ENCODE results near the gene KCNK1.

KCNK1 gene

GRCh38 chr1:233620065-233620464, 6.2 kb downstream of the KCNK1 start:
- no peak overlapping the region for H3K9ac ChIP-seq (ENCODE audit: low read length)
- H3K27me3 ChIP-seq (ENCODE audit: control insufficient read depth, insufficient read depth, low read length) = peaks cover 11% of the 10 kb centered on the region
- H3K4me3 ChIP-seq (ENCODE audit: low read depth, low read length) = no peak overlapping the region
- H3K27ac ChIP-seq (ENCODE audit: low read depth, low read length) = no peak overlapping the region
- no peaks in the 10 kb centered on the region for H3K9me3 ChIP-seq (ENCODE audit: control insufficient read depth, insufficient read depth, low read depth, low read length)
- H3K4me1 ChIP-seq (ENCODE audit: control insufficient read depth, insufficient read depth, low read length) = peaks cover 16% of the 10 kb centered on the region; the same call in 1 of the 2 replicates
- peaks cover 28% of the 10 kb centered on the region for H3K36me3 ChIP-seq (ENCODE audit: control insufficient read depth, insufficient read depth, low read length)

- Histone ChIP-seq H3K9ac (ENCODE audit: low read length) (no peak overlapping the region), H3K9me3 (ENCODE audit: control insufficient read depth, insufficient read depth, low read depth, low read length) (no peaks in the 10 kb centered on the region), H3K27me3 (ENCODE audit: control insufficient read depth, insufficient read depth, low read length) (no peaks in the 10 kb centered on the region), H3K4me1 (ENCODE audit: control insufficient read depth, insufficient read depth, low read length) (peaks cover 5% of the 10 kb centered on the region; the same call in 1 of the 2 replicates), H3K4me3 (ENCODE audit: low read depth, low read length) (no peak overlapping the region), H3K27ac (ENCODE audit: low read depth, low read length) (no peak overlapping the region), H3K36me3 (ENCODE audit: control insufficient read depth, insufficient read depth, low read length) (peaks cover 32% of the 10 kb centered on the region)
Measured at GRCh38 chr1:233621923-233622322, 8.0 kb downstream of the KCNK1 start.

- Histone ChIP-seq H3K27ac (ENCODE audit: low read depth, low read length) (no peak overlapping the region), H3K4me1 (ENCODE audit: control insufficient read depth, insufficient read depth, low read length) (no peaks in the 10 kb centered on the region; the same call in 1 of the 2 replicates), H3K9ac (ENCODE audit: low read length) (no peak overlapping the region), H3K9me3 (ENCODE audit: control insufficient read depth, insufficient read depth, low read depth, low read length) (no peaks in the 10 kb centered on the region), H3K4me3 (ENCODE audit: low read depth, low read length) (no peak overlapping the region), H3K36me3 (ENCODE audit: control insufficient read depth, insufficient read depth, low read length) (peaks cover 21% of the 10 kb centered on the region), H3K27me3 (ENCODE audit: control insufficient read depth, insufficient read depth, low read length) (no peaks in the 10 kb centered on the region)
Measured at GRCh38 chr1:233624289-233624688, 10.4 kb downstream of the KCNK1 start.

DNA sequence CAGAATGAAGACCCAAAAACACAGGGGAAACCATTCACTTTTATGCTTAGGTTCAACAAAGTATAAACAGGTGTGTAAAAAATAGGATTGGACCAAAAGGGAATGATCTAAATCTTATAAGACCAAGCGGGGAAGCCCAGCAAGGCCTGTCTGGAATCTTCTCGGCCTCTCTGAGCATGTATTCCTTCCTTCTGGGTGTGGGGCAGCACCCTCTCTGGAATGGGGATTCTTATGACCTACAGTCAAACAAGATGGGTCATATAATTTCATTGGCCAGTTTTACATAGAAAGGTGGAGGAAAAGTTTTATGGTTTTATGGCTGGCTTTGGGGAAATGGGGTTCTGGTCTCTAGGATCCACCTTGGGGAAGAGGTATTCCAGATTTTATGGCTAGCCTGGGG, 11.2 kb downstream of the KCNK1 start:
- Histone ChIP-seq H3K27ac (ENCODE audit: low read depth, low read length) (no peak overlapping the region), H3K27me3 (ENCODE audit: control insufficient read depth, insufficient read depth, low read length) (no peaks in the 10 kb centered on the region), H3K4me1 (ENCODE audit: control insufficient read depth, insufficient read depth, low read length) (no peaks in the 10 kb centered on the region; the same call in 1 of the 2 replicates), H3K9ac (ENCODE audit: low read length) (no peak overlapping the region), H3K9me3 (ENCODE audit: control insufficient read depth, insufficient read depth, low read depth, low read length) (no peaks in the 10 kb centered on the region), H3K36me3 (ENCODE audit: control insufficient read depth, insufficient read depth, low read length) (peaks cover 18% of the 10 kb centered on the region), H3K4me3 (ENCODE audit: low read depth, low read length) (no peak overlapping the region)

- Histone ChIP-seq H3K36me3 (ENCODE audit: control insufficient read depth, insufficient read depth, low read length) (peaks cover 16% of the 10 kb centered on the region), H3K9ac (ENCODE audit: low read length) (no peak overlapping the region), H3K4me1 (ENCODE audit: control insufficient read depth, insufficient read depth, low read length) (no peaks in the 10 kb centered on the region; the same call in 1 of the 2 replicates), H3K27me3 (ENCODE audit: control insufficient read depth, insufficient read depth, low read length) (no peaks in the 10 kb centered on the region), H3K9me3 (ENCODE audit: control insufficient read depth, insufficient read depth, low read depth, low read length) (no peaks in the 10 kb centered on the region), H3K4me3 (ENCODE audit: low read depth, low read length) (no peak overlapping the region), H3K27ac (ENCODE audit: low read depth, low read length) (no peak overlapping the region)
Measured at GRCh38 chr1:233625510-233625981, 11.6 kb downstream of the KCNK1 start.

GRCh38 chr1:233627376-233627775, 13.5 kb downstream of the KCNK1 start:
- H3K27ac ChIP-seq (ENCODE audit: low read depth, low read length) = no peak overlapping the region
- H3K9ac ChIP-seq (ENCODE audit: low read length) = no peak overlapping the region
- H3K4me1 ChIP-seq (ENCODE audit: control insufficient read depth, insufficient read depth, low read length) = no peaks in the 10 kb centered on the region; the same call in 1 of the 2 replicates
- peaks cover 23% of the 10 kb centered on the region for H3K36me3 ChIP-seq (ENCODE audit: control insufficient read depth, insufficient read depth, low read length)
- no peaks in the 10 kb centered on the region for H3K9me3 ChIP-seq (ENCODE audit: control insufficient read depth, insufficient read depth, low read depth, low read length)
- no peak overlapping the region for H3K4me3 ChIP-seq (ENCODE audit: low read depth, low read length)
- H3K27me3 ChIP-seq (ENCODE audit: control insufficient read depth, insufficient read depth, low read length) = no peaks in the 10 kb centered on the region

DNA sequence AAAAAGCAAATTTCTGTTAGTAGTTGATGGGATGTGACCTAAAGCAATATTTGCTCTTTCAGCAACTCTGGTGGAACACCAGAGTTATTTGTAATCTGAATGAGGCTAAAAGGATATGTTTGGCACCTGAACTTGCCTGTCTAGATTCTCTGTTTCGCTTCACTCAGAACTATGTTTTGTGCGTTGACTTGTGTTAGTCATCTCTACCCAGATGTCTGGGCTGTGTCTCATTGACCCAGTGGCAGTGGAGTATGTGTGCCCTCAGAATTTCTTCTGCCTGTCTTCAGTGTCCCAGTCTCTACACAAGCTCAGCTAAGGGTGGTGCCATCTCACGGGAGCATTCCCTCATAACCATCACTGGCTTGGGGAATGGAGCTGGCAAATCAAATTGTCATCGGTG, 13.9 kb downstream of the KCNK1 start:
- Histone ChIP-seq H3K27me3 (ENCODE audit: control insufficient read depth, insufficient read depth, low read length) (no peaks in the 10 kb centered on the region), H3K4me1 (ENCODE audit: control insufficient read depth, insufficient read depth, low read length) (no peaks in the 10 kb centered on the region; the same call in 1 of the 2 replicates), H3K27ac (ENCODE audit: low read depth, low read length) (no peak overlapping the region), H3K36me3 (ENCODE audit: control insufficient read depth, insufficient read depth, low read length) (peaks cover 26% of the 10 kb centered on the region), H3K9ac (ENCODE audit: low read length) (no peak overlapping the region), H3K4me3 (ENCODE audit: low read depth, low read length) (no peak overlapping the region), H3K9me3 (ENCODE audit: control insufficient read depth, insufficient read depth, low read depth, low read length) (no peaks in the 10 kb centered on the region)

DNA sequence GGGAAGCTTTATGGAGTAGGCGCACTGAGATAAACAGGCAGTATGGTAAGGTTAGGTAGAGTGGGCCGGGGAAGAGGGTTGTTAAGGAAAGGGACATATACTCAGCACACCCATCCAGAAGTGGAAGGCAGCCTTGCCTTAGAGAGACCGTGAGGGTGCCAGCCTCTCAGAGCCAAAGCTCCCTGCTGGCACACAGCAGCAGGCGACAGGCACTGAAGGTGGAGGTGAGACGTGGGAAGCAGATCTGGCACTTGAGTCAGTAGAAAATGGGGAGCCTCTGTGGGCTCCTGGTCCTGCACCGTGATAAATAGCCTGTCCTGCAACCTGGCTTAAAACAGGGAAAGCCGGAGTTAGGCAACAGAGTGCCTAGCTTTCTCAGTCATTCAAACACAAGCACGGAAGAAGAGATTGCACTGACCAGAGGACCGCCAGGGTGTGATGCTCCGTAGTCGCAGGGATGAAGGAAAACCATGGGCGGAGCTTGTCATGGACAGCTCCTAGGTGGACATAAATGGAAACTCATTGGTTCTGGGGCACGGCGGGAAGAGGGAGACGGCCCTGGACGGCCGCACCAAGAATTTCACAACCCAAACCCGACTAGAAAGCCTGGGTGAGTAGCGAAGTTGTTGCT, 15.5 kb downstream of the KCNK1 start:
- Histone ChIP-seq H3K9ac (ENCODE audit: low read length) (no peak overlapping the region), H3K4me1 (ENCODE audit: control insufficient read depth, insufficient read depth, low read length) (no peaks in the 10 kb centered on the region; the same call in 1 of the 2 replicates), H3K27ac (ENCODE audit: low read depth, low read length) (no peak overlapping the region), H3K36me3 (ENCODE audit: control insufficient read depth, insufficient read depth, low read length) (peaks cover 29% of the 10 kb centered on the region), H3K27me3 (ENCODE audit: control insufficient read depth, insufficient read depth, low read length) (no peaks in the 10 kb centered on the region), H3K4me3 (ENCODE audit: low read depth, low read length) (no peak overlapping the region), H3K9me3 (ENCODE audit: control insufficient read depth, insufficient read depth, low read depth, low read length) (no peaks in the 10 kb centered on the region)

- no peak overlapping the region for H3K4me3 ChIP-seq (ENCODE audit: low read depth, low read length)
- no peaks in the 10 kb centered on the region for H3K27me3 ChIP-seq (ENCODE audit: control insufficient read depth, insufficient read depth, low read length)
- H3K9ac ChIP-seq (ENCODE audit: low read length) = no peak overlapping the region
- H3K4me1 ChIP-seq (ENCODE audit: control insufficient read depth, insufficient read depth, low read length) = peaks cover 11% of the 10 kb centered on the region
- H3K9me3 ChIP-seq (ENCODE audit: control insufficient read depth, insufficient read depth, low read depth, low read length) = no peaks in the 10 kb centered on the region
- no peak overlapping the region for H3K27ac ChIP-seq (ENCODE audit: low read depth, low read length)
- peaks cover 31% of the 10 kb centered on the region; the same call in 1 of the 2 replicates for H3K36me3 ChIP-seq (ENCODE audit: control insufficient read depth, insufficient read depth, low read length)
Measured at GRCh38 chr1:233631810-233632405, 18.0 kb downstream of the KCNK1 start.

DNA sequence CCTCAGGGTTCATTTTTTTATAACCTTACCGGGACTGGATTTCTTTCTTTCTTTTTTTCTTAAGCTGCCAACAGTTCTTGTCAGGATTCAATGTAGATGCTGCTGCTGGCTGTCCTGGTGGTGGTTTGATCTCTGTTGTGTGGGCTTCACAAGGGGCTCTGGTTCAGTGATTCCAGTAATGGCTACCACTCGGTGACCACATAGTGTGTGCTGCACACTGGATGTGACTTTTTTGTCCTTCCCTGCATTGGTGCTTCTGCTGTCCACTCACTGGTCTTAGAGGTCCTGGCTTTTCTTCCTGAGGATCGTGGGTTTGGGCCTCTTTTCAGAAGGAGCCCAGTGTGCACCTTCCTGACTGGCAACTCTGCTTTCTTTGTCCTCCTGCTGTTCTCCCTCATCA, 18.5 kb downstream of the KCNK1 start:
- Histone ChIP-seq H3K9ac (ENCODE audit: low read length) (no peak overlapping the region), H3K27me3 (ENCODE audit: control insufficient read depth, insufficient read depth, low read length) (no peaks in the 10 kb centered on the region), H3K4me1 (ENCODE audit: control insufficient read depth, insufficient read depth, low read length) (peaks cover 11% of the 10 kb centered on the region), H3K36me3 (ENCODE audit: control insufficient read depth, insufficient read depth, low read length) (peaks cover 33% of the 10 kb centered on the region; the same call in 1 of the 2 replicates), H3K27ac (ENCODE audit: low read depth, low read length) (no peak overlapping the region), H3K9me3 (ENCODE audit: control insufficient read depth, insufficient read depth, low read depth, low read length) (no peaks in the 10 kb centered on the region), H3K4me3 (ENCODE audit: low read depth, low read length) (no peak overlapping the region)

DNA sequence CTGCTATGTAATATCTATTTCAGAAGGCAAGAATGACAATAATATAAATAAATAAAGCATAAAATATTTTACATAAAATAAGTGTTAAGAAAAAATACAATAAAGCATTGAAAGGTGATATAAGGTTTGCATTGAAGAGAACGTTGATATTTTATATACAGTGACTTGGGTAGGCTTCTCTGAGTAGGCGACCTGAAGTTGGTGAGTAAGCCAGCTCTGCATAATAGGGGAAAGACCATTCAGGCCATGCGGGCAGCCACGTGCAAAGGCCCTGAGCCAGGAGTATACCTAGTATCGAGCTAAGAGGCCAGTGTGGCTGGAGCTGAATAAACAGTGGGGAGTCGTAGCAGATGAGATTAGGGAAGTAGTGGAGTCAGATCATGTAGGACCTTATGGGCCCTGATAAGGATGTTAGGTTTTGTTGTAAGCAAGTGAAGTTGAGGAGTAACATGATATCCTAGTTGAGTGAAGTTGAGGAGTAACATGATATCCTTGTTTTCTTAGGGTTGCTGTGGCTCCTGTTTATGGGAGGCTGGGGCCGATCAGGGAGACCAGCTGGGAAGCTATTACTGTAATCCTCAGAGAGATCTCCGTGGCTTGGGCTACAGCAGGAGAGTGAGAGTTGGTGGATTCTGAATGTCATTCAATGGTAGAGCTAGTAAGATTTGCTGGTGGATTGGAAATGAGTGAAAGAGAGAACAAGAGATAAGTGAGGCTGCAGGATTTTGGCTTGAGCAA, 22.0 kb downstream of the KCNK1 start:
- Histone ChIP-seq H3K27me3 (ENCODE audit: control insufficient read depth, insufficient read depth, low read length) (no peaks in the 10 kb centered on the region), H3K4me3 (ENCODE audit: low read depth, low read length) (no peak overlapping the region), H3K9ac (ENCODE audit: low read length) (no peak overlapping the region), H3K9me3 (ENCODE audit: control insufficient read depth, insufficient read depth, low read depth, low read length) (no peaks in the 10 kb centered on the region), H3K36me3 (ENCODE audit: control insufficient read depth, insufficient read depth, low read length) (peaks cover 26% of the 10 kb centered on the region; the same call in 1 of the 2 replicates), H3K27ac (ENCODE audit: low read depth, low read length) (no peak overlapping the region), H3K4me1 (ENCODE audit: control insufficient read depth, insufficient read depth, low read length) (peaks cover 11% of the 10 kb centered on the region)

Data from HUES6 (cell line).